Fibroblast of upper back skin (primary cell): ENCODE data around the gene SUPT3H.
A peak's percentile ranks its signal among the peaks of the same experiment; 100 is the strongest.

Experiments
- DNase-seq: peaks from one replicate; pipeline ENCODE4 v3.0.0-alpha.2; 2013

SUPT3H gene

DNA sequence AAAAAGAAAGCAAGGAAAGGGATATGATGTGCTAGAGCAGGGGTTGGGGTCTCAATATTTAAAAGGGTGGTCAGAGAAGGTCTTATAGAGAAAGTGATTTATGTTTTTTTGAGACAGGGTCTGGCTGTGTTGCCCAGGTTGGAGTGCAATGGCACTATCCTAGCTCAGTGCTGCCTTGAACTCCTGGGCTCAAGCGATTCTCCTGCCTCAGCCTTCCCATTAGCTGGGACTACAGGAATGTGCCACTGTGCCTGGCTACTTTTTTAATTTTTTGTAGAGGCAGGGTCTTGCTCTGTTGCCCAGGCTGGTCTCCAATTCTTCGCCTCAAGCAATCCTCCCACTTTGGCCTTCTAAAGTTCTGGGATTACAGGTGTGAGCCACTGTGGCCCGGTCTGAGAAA, 557.0 kb downstream of the SUPT3H start:
- no peak for DNase-seq

DNA sequence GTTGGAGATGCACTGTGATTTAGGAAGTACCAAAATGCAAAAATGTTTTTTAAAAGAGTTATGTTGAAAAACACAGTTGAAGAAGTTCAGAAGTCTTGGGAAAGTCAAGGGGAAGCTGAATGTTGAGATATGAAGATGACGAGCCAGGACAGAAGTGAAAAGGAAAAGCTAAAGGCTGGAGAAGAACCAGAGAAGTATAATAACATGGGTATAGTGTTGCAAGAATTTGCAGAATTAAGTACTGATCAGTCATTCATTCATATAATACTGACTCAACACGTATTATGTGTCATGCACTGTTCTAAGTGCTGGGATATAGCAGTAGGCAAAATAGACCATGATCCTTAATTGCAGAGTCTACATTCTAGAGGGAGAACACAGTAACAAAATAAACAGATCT, 557.4 kb downstream of the SUPT3H start:
- DNase-seq, result peak; percentile 43

DNA sequence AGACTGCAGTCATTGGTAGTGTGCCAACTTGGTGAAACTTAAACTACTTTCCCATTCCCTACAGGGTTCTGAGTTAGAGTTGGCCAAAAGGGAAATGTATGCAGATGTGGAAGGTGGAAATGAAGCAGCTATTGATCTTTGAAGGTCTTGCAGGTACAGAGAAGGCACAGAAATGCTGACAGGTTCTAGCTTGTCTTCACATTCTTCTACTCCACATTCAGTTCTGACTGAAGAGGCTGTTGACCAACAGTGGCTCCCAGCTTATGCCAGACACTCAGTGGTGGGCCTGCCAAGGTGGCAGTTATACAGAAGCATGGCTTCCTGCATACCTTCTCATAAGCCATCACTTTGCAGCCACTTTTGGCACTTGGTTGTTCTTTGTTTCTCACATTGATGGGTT, 566.3 kb downstream of the SUPT3H start:
- DNase-seq, result no peak

DNA sequence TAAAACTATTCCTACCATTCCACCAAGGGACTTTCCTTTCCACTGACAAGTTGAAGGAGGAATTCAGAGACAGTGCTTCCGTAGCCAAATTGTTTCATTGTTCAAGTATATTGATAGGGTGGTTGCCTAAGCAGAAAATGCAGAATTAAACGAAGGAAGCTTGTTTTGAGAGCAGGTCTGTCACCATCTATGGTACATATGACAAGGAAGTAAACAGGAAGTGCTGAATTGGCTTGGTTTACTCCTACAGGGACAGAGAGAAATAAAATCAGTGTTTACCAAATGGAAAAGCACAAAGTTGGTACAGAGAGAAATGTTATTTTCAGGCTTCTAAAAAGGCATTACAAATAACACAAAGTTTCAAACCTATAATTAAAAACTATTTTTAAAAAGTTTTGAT, 568.5 kb downstream of the SUPT3H start:
- DNase-seq, result no peak

DNA sequence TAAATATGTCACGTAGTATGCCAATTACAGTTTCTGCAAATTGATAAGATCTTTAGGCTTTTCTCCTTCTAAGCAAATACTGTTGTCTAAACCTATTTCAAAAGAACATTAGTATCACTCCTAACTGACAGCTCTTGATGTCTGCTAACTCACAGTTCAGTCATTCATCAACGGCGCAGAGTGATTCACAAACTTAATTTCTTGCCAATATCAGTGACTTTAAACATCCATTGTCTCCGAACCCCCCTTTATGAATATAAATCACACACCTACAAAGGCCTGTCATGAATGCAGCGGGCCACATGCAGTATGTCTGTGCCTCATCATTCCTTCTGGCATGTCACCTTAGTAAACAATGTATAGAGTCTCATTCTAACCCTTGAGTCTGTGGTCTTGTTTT, 569.6 kb downstream of the SUPT3H start:
- DNase-seq, result peak; percentile 14

DNA sequence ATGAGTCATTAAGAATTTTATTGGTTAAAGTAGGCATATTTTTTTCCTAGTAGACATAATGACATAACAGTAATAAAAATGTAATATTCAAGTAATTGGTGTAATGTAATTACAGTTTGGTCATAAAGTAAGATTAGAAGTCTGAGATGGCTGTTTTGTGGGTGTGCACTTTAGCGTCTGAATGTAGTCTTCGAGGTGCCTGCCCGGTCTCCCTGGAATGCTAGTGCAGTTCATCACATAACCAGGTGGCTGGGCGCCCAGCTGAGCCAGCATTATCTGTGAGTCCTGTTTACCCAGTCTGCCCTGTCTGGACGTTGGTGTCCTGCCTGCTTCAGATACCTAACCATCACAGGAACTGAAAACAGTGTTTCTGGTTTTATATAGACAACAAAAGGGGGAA, 571.1 kb downstream of the SUPT3H start:
- peak; percentile 45 for DNase-seq

DNA sequence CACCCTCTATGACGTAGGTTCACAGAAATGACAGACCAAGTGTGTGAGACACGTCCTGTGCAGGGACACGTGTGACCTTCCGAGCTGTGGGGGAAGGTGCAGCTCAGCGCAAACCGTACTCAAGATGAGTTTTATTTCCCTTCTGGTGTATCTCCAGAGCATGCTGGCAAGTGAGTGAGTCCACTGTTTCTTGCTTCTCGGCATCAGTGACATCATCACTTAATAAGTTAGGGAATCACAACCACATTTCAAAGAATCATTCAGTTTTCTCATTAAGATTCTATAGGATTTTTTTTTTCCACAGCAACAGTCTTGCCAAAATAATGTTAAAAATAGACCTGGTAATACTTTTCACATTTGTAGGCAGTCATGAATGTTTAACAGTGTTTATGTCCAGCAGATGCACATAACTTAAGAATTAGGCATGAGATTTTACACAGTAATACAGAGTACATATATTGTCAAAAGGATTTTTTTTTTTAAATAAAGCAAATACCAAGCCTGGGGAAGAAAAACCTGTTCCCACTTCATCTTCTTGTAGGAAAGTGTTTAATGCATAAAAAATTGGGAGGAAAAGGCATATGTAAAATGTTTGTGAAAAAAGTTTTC, 572.4 kb downstream of the SUPT3H start:
- peak; percentile 95 for DNase-seq

DNA sequence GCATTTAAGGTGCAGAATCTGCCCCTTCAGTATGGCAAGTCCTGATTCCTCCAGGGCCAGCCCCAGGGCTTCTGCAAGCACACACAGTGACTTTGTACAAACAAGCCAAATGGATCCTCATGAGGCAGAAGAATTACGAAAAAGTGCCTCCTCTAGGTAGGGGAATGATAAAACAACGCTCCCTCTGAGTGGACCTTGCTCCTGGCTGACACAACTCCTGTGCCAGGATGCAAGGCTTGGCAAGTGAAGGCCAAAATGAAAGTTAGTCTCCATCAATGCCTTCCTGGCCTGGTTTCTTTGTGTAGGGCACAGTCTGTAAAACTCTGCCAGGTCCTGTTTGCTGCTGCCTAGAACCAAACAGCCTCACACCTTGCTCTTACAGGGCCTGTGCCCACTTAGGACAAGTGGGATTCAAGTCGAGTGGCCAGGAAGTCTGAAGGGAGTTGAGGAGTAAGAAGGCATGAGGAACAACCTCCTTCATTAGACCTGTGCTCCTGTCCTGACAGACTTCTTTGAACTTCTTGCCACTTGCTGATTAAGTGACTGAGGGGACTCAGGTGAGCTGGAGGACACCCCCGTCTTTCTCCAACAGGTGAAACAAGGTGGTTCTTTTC, 573.1 kb downstream of the SUPT3H start:
- DNase-seq, result no peak

DNA sequence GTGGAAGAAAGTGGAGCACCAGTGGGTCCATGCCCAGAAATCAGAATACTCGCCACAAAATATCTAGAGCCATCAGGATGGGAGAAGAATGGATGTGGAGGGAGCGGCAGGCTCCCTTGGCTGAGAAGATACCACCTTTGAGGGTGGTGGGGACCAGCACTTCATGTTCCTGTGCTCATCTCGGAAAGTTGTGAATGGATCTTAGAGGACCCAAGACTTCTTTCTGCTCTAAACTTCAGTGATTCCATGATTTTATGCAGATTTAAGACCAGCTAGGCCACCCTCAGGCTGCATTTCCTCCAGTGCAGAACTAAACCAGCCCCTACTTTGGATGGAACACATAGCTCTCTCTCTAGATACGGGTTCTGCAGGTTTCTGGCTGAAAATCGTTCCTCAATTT, 573.7 kb downstream of the SUPT3H start:
- DNase-seq, result no peak

DNA sequence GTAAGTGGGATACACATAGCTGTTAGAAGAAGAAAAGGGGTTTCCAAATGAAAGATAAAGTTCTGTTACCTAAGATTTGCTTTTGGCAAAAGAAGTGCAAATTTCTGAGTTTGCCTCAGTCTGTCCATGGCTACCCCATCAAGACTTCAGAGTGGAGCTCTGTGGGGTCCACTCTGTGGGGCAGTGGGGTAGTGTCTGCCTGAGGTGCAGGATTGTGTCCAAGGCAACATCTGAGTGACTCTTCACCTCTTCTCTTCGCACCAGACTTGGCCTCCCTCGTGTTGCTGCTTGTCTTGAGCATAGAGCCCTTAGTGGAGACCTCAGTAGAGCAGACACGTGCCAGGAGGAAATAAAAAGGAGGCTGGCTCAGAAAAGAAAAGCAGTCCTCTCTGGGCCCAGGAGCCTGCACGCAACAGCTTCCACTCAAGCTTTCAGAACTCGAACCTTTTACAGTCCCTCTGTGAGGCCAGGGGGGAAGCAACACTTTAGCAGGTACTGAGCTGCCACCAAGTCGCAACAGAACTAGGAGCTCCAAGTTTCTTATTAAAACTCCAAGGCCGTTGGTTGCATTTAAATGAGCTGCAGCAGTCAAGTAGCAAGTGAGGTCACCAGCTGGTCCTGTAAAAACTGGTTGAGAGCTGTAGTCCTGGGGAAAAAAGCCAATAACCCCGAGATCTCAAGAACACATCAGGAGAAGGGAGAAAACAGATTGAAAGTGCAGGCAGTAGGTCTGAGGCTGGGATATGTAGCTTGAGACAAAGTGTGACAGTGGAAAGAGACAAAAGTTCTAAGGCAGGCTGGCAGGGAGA, 576.7 kb downstream of the SUPT3H start:
- DNase-seq, result no peak

DNA sequence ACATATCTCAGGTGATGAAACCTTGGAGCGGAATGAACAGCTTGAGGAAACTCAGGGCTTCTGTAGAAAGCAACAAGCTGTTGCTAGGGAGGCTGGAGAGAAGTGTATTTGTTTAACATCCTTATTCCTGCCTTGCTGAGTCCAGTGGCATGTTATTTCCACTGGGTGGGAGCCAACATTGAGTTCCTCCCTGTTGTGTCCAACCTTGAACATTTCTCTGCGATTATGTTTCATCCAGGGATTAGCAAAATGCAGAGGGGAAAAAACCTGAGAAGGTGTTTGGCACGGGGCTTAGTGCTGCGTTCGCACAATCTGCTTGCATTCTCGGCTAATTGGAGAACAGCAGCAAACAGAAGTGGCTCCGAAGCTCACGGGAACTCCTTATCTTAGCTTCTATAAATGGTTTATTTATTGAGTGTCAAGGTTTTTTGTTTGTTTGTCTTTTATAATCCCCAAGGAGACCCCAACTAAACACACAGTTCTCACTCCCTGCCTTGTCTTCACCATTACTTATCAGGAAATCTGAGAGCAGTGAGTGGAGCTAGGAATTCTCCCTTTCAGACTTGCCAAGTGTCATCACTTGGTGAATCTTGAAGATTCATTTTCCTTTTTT, 577.5 kb downstream of the SUPT3H start:
- DNase-seq, result peak; percentile 85

DNA sequence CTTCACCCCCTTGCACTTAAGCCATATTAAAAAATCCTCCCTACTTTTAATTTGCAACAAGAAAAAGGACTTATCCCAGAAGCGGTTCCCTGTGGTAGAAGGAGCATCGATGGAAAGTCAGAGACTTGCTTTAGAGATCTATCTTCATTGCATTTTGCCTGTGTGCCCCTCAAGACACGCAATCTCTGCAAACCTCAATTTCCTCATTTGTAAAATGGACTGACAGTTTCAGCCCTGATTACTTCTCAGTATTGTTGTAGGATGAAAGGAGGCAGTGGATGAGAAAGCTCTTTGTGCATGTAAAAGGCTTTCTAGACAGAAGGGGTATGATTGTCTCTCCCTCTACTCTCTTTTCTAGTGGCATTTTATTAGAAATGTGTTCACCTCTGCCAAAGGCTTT, 580.0 kb downstream of the SUPT3H start:
- no peak for DNase-seq

DNA sequence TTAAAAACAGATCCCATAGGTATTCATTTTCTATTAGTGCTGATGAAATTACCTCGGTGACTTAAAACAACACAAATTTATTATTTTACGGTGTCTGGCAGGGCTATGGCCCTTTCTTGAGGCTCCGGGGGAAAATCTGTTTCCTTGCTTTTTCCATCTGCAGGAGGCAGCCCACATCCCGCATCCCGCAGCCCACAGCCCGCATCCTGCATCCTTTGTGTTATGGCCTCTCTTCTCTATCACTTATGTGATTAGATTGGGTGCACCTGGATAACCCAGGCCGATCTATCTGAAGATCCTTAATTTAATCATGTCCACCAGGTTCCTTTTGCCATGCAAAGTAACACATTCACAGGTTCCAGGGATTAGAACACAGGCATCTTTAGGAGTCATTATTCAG, 582.4 kb downstream of the SUPT3H start:
- no peak for DNase-seq

DNA sequence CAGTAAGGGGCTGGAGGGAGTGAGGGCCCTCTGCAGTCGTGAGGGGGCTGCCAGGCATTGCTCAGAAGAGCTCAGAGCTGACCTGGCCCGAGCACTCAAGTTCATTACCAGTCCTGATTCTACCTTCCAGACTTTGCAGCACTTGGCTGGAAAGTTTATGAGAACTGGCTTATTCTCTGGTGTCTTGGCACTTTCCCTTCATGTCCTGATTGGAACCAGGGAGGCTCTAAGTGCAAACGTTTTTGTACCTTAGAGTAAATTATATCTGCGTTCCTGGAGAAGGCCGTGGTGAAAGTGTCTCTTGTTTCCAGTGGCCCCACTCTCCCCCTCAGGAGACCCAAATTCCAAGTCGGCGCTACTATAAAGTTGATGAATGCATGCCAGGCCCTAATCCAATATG, 587.9 kb downstream of the SUPT3H start:
- no peak for DNase-seq

DNA sequence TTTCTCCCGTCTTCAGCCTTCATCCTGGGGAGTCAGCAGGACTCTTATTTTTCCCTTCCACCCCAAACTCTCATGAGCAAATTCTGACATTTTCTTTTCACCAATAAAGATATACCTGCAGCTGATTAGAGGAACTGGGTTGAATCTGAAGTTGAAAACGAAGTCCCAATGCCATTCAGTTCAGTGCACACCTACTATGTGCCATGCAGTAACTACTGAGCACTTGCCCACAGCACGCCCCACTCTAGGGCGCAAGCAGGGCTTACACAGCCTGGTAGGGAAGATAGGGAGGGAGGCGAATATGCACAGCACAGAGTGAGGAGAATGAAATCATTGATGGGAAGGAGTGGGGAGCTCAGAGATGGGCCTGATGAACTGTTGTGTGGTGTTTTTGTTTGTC, 588.7 kb downstream of the SUPT3H start:
- no peak for DNase-seq

DNA sequence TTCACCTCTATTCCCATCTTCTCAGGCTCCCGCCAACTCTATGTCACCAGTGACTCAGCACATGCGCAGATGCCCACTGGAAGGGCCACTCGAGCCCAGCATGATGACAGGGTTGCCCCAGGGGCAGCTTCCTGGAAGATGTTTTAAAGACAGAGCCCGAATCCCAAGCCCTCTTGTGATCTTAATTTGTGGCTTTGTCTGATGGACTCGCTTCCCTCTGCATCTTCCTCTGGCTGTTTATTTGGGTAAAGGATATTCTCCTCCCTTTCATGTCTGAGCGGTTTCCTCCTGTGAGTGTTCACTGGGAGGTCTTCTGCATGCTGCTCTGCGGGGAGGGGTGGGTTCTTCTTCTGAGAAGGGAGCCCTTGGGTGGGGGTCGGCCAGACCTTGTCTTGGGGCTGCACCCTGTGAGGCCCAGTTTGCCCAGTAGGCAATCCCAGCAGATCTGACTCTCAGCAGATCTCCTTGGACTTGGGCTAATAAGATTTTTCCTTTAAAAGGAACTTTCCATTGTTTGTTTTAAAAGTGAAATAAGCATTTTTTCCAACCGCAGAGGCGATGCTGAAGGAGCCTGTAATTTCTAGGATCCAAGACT, 589.2 kb downstream of the SUPT3H start:
- DNase-seq, result no peak

DNA sequence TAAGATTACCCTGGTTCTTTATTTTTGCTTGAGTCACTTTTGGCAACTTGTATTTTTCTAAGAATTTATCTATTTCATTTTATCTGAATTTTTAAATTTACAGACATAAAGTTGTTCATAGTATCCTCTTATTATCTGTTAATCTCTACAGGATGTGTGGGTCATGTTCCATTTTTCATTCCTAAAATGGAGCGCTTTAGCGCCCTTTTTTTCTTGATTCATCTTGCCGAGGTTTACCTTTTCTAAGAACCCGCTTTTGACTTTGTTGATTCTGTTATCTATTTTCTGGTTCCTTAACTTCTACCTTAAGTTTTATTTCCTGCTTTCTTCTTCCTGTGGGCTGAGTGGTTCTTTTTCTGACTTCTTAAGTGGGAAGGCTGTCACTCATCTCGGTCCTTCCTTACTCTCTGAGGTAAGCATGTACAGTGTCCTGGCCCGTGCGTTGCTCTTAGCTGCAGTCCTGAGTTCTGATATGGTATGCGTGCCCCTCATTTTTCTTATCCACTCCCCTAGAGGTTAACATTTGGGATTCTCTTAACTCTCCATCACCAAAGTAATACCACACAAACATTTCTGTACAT, 590.4 kb downstream of the SUPT3H start:
- DNase-seq, result no peak

DNA sequence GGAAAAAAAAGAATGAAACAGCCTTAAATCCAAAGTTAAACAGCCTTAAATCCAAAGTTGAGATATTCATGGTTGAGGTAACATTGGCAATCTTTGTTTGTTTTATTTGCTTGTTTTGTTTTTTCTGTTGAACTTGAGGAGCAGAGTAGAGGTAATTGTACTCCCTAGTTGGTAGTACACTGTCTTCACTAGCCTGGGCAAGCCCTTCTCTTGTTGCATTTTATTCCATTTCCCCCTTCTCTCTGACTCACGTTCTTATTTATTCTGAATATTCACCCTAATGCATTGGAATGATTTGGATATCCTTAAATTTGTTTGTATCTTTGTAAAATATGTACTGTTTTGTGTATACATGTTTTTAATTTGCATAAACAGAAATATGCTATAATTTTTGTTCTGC, 592.6 kb downstream of the SUPT3H start:
- no peak for DNase-seq

DNA sequence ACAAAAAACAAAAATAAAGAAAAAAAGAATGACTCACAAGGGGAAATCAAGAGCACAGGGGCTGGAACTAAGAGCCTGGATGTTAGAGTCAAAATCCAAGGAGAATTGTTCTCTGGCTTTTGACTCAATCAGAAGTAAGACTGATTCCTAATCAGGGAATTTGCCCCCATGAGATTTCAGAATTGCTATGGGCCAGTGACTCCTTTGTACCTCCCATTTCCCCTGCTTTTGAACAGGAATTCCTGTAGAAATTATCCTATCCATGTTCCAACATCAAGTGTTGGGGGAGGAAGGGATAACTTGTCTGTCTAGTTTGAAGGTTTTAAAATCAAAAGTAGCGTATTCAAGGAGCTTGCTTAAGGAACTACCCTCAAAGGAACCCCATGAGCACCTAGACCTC, 593.5 kb downstream of the SUPT3H start:
- no peak for DNase-seq

DNA sequence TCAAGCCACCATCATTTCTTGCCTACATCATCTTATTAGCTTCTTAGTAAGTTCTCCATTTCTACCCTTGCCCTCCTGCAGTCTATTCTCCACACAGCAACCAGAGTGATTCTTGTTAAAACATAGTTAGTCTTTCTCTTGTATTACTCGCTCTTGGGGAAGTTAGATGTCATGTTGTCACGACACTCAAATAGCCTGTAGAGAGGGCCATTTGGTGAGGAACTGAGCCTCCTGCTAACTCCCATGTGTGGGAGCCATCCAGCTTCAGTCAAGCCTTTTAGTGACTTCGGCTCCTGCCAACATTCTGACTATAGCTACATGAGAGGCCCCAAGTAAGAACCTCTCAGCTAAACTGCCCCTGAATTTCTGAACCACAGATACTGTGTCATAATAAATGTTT, 594.8 kb downstream of the SUPT3H start:
- DNase-seq, result no peak

DNA sequence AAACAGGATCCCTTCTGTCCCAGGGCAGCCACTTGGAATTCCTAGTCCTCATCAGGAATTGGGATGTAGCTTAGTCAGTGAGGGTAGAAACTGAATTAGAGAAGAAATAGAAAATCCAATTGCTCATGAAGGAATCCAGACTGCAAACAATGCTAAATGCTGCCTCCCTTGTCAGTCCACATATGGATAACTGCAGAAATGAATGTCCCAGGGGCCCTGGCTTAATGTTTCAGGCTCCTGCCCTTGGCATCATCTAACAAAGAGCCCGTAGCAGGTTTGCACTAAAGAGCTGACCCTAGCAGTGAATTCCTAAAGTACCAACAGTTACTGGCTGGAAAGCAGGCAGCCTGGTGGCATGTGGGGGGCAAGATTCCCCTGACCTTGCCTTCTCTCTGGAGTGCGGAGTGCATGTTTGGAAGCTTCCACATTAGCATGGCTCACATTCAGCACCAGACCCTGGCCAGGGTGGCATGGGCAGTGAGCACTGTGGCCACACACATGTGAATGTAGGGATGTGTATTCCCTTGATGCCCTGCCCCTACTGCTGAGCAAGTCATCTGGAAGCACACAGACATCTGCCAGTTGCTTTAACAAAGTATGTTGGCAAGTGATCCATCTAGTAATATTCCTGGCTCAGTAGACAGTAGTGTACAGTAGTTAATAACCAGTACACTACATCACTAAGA, 595.7 kb downstream of the SUPT3H start:
- no peak for DNase-seq

DNA sequence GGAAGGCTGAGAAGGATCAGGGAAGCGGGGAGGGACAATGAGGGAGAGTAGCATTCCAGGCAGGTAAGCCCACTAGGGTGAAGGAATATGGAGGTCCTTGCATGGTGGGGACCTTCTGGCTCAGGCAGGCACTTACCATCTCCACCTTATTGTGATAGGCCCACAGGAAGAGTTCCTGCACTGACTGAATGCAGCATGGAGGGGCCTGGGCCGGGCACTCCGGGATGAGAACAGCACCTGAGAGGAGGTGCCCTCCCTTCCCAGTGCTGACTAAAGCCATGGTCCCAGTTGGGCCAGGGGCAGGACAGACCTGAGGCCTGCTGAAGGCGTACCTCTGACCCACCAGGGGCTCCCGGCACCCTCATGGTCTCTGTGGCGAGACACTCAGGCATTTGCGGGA, 597.6 kb downstream of the SUPT3H start:
- no peak for DNase-seq
